Natural killer cell (primary cell): ENCODE measurements around the gene RRN3. TPM values are rescaled to one million over a fixed set of nuclear protein-coding genes. Genes with fewer than 3 reads are reported as not detected.
"Not testable (repeated sequence)": the region's sequence is repeated elsewhere in the genome, so short reads cannot be mapped to it uniquely, and the experiment has no call there.

Source experiments
- ATAC-seq, 3 donors: fragments of 150-1000 bp in 2 of 3; fragments of 200-7000 bp in 1 of 3; cut with Tn5 transposase; 1 replicate in 1 of 3; 2 replicates in 2 of 3; pipeline ENCODE4 v1.10.0; 2021; ENCODE audit warnings: mild to moderate bottlenecking in 2 of 3, moderate library complexity in 2 of 3
- DNase-seq, 2 donors: peaks; one replicate each; pipeline versions ENCODE4 v3.0.0 to v3.0.0-alpha.2; 2013 to 2021; ENCODE audit warnings: mixed read lengths in 1 of 2
- H3K27ac ChIP-seq: one replicate; pipeline ENCODE4 v1.5.1; 2013; ENCODE audit warnings: mild to moderate bottlenecking, low read length
- H3K27me3 ChIP-seq: one replicate; pipeline ENCODE4 v1.6.1; 2013; ENCODE audit warnings: low read length; ENCODE audit not compliant: control insufficient read depth, insufficient read depth
- H3K36me3 ChIP-seq: one replicate; pipeline ENCODE4 v1.6.1; 2013; ENCODE audit warnings: low read length; ENCODE audit not compliant: control insufficient read depth, insufficient read depth
- H3K4me1 ChIP-seq: one replicate; pipeline ENCODE4 v1.6.1; 2013; ENCODE audit warnings: low read length; ENCODE audit not compliant: control insufficient read depth, insufficient read depth
- H3K4me3 ChIP-seq: one replicate; pipeline ENCODE4 v1.5.1; 2013; ENCODE audit warnings: low read length
- H3K9me3 ChIP-seq: one replicate; pipeline ENCODE4 v1.6.1; 2013; ENCODE audit warnings: low read length; ENCODE audit not compliant: control insufficient read depth, insufficient read depth
- H3K27ac Mint-ChIP-seq, 2 donors: one replicate each; pipeline ENCODE4 v1.8.0; 2022; ENCODE audit warnings: mild to moderate bottlenecking in 2 of 2, mixed read lengths in 2 of 2, moderate library complexity in 1 of 2
- H3K27me3 Mint-ChIP-seq, 2 donors: one replicate each; pipeline ENCODE4 v1.8.0; 2022; ENCODE audit warnings: low read depth in 2 of 2, mixed read lengths in 2 of 2
- H3K36me3 Mint-ChIP-seq: one replicate; pipeline ENCODE4 v1.8.0; 2022; ENCODE audit warnings: mixed read lengths
- H3K4me1 Mint-ChIP-seq, 2 donors: one replicate each; pipeline ENCODE4 v1.8.0; 2022; ENCODE audit warnings: mixed read lengths in 2 of 2
- H3K4me3 Mint-ChIP-seq: one replicate; pipeline ENCODE4 v1.8.0; 2022; ENCODE audit warnings: mild to moderate bottlenecking, moderate library complexity, mixed read lengths
- H3K9me3 Mint-ChIP-seq, 2 donors: one replicate each; pipeline ENCODE4 v1.8.0; 2022; ENCODE audit warnings: mixed read lengths in 2 of 2
- WGBS: methylation state at CpG from one replicate; pipeline ENCODE4 v1.1.7; 2013; ENCODE audit warnings: missing lambda C conversion rate; ENCODE audit not compliant: insufficient coverage; 5-methylcytosine and 5-hydroxymethylcytosine counted together
- intact Hi-C: fragments of 100-400 bp; cut with micrococcal nuclease; formaldehyde crosslinking; loops from one replicate; pipeline ENCODE4 v1.14.2; 2022
- total RNA-seq, 4 donors: library from RNA; stranded (reverse); fragments of 120-200 nt in 1 of 4; gene quantifications; one replicate each; pipeline versions ENCODE4 v1.2.3 to v1.2.4, GENCODE V29; 2013 to 2022
- TF ChIP-seq, protein P1 (sequence below): fragments of 200-600 bp; IDR thresholded peaks from one replicate; pipeline ENCODE4 v1.8.0; 2022; ENCODE audit warnings: antibody characterized with exemption

The RRN3 gene
- total RNA-seq, 3 donors from 2014 or later (not counting 1 experiment from before 2014, with no cell fraction given), result 40.8 to 45.3 (median 43.4) TPM

DNA sequence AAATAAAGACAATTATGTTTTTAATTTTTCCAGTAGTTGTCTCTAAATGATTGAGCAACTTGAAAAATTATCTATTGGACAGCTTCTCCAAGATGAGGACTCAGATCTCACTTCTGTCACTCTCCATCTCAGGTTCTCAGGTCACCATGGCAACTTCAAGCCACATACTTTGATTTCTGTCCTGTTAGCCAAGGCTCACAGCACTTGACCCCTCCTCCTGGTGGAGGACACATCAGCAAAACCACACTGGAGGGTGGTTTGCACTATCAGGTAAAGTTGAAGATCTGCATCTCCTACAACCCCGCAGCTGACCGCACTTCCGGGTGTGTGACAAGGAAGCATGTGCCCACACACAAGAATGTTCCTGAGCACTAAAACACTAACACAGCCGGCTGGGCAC, 28.1 kb downstream of the RRN3 start:
- Mint-ChIP-seq H3K27ac (peak overlapping the region; percentile 41 to 59), H3K4me1 (peaks cover 7 to 14% of the 10 kb centered on the region in 2 donors)

DNA sequence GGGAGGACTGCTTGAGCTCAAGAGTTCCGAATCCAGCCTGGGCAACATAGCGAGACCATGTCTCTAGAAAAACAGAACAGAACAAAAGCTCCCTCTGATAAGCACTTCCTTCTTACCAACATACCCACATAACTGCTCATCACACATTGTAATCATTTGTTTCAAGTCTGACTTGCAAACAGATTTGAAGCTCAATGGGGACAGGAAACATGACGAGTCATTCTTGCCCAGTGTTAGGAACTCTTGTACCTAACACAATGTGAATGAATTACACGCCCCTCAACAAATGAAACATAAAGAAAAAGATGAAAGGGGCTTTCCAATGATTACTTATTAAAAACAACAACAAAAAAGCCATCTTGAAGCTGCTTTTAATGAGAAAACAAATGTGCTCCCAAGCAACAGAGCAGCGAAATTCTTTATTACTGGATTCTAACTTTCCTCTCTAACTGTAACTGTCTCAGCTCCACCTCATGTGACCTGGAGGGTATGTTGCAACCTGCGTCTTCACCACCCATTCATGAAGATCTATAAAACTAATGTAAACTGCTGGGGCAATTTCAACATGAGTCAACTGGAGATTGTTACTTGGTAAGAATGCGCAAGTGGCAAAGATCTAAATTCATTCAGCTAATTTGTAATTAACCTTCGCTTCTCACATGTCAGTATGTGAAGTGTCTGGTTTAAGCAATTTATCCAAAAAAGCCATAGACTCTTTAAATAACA, 31.8 kb downstream of the RRN3 start:
- H3K27ac ChIP-seq, DNase-seq, H3K4me1 ChIP-seq, H3K27ac Mint-ChIP-seq, H3K27me3 Mint-ChIP-seq, H3K9me3 ChIP-seq, H3K4me3 Mint-ChIP-seq, H3K9me3 Mint-ChIP-seq, H3K27me3 ChIP-seq, intact Hi-C loops, H3K4me3 ChIP-seq: not testable (repeated sequence)
- peaks cover 26% of the 10 kb centered on the region for H3K36me3 Mint-ChIP-seq
- 81% methylated on average over 5 of the region's 8 CpGs for WGBS
- peaks cover 35% of the 10 kb centered on the region for H3K36me3 ChIP-seq
- H3K4me1 Mint-ChIP-seq, result peaks cover 7 to 14% of the 10 kb centered on the region in 2 donors
- peak in 1 of 3 donors; percentile 25 for ATAC-seq

More for the DNA sequence above, 28.1 kb downstream of the RRN3 start:
- H3K4me3 Mint-ChIP-seq, H3K27me3 ChIP-seq, H3K9me3 ChIP-seq, intact Hi-C loops, H3K27me3 Mint-ChIP-seq, H3K4me1 ChIP-seq, H3K4me3 ChIP-seq, H3K27ac ChIP-seq, H3K9me3 Mint-ChIP-seq: not testable (repeated sequence)
- DNase-seq, result peak in 1 of 2 donors; percentile 21
- H3K36me3 Mint-ChIP-seq, result peaks cover 16% of the 10 kb centered on the region
- 60% methylated on average over 1 of the region's 4 CpGs for WGBS
- peak; percentile 86 to 89 (median 89) for ATAC-seq
- peaks cover 33% of the 10 kb centered on the region for H3K36me3 ChIP-seq

DNA sequence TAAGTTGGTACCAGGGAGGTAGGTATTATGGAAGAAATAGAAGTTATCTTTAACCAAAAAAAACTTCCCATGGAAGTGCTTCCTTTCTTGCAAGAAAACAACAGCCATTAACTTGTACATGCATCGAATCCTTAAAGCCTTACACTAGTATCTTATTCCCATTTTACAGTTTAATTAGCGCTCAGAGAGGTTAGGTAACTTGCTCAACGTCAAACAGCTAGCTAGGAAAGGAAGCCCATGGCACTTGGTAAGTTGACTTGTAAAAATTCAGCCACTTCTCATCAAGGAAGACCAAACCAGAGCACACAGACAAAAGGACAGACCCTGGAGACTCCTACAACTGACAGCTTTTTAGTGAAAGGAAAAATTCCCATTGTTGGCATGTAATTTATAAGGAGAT, 34.7 kb downstream of the RRN3 start:
- intact Hi-C loops, result no loop called here
- 100% methylated on average over 3 of the region's 3 CpGs for WGBS
- H3K36me3 ChIP-seq, result peaks cover 33% of the 10 kb centered on the region
- Mint-ChIP-seq H3K9me3 (no peaks in the 10 kb centered on the region), H3K4me3 (no peak overlapping the region), H3K4me1 (peaks cover 11 to 14% of the 10 kb centered on the region in 2 donors), H3K36me3 (peaks cover 26% of the 10 kb centered on the region), H3K27me3 (no peaks in the 10 kb centered on the region), H3K27ac (no peak overlapping the region)
- no peak overlapping the region for H3K27ac ChIP-seq
- no peak for DNase-seq
- TF ChIP-seq, protein P1, sequence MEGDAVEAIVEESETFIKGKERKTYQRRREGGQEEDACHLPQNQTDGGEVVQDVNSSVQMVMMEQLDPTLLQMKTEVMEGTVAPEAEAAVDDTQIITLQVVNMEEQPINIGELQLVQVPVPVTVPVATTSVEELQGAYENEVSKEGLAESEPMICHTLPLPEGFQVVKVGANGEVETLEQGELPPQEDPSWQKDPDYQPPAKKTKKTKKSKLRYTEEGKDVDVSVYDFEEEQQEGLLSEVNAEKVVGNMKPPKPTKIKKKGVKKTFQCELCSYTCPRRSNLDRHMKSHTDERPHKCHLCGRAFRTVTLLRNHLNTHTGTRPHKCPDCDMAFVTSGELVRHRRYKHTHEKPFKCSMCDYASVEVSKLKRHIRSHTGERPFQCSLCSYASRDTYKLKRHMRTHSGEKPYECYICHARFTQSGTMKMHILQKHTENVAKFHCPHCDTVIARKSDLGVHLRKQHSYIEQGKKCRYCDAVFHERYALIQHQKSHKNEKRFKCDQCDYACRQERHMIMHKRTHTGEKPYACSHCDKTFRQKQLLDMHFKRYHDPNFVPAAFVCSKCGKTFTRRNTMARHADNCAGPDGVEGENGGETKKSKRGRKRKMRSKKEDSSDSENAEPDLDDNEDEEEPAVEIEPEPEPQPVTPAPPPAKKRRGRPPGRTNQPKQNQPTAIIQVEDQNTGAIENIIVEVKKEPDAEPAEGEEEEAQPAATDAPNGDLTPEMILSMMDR, result no peak
- H3K4me3 ChIP-seq, result no peak overlapping the region
- H3K27me3 ChIP-seq, result no peaks in the 10 kb centered on the region
- peaks cover 18% of the 10 kb centered on the region for H3K4me1 ChIP-seq
- no peaks in the 10 kb centered on the region for H3K9me3 ChIP-seq
- no peak for ATAC-seq

DNA sequence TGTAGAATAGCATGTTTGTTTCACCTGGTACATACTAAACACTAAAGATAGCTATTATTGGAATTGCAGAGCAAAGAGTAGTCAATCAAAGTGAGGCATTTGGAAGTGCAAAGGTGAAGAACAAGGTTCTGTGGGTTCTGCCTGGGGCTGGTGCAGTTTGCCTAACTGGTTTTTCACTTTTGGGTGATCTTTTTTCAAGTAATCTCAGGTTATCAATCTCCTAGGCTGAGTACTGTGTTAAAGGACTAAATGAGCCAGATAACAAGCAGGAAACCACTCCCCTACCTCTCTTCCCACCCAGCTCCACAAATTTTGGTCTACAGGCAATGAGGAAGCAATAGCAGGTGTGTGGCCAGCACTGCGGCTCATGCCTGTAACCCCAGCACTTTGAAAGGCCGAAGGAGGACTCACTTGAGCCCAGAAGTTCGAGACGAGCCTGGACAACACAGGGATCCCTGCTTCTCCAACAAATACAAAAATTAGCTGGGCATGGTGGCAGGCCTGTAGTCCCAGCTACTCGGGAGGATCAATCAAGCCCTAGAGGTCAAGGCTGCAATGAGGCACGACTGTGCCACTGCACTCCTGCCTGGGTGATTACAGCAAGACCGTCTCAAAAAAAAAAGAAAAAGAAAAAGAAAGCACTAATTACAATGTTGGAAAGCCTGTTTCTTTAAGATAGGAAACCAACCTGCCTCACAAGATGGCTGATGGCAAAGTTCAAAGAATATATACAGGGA, 36.2 kb downstream of the RRN3 start:
- DNase-seq (no peak), ATAC-seq (no peak)
- H3K4me3 ChIP-seq, result no peak overlapping the region
- Mint-ChIP-seq H3K9me3 (no peaks in the 10 kb centered on the region), H3K4me3 (peak overlapping the region; percentile 74), H3K36me3 (peaks cover 26% of the 10 kb centered on the region), H3K27ac (peak overlapping the region in 1 of 2 donors; percentile 25), H3K27me3 (no peaks in the 10 kb centered on the region), H3K4me1 (peaks cover 16 to 20% of the 10 kb centered on the region in 2 donors)
- H3K27me3 ChIP-seq, result no peaks in the 10 kb centered on the region
- TF ChIP-seq, protein P1, result no peak
- intact Hi-C loops, result no loop called here
- H3K4me1 ChIP-seq, result peaks cover 19% of the 10 kb centered on the region
- 91% methylated on average over 6 of the region's 7 CpGs for WGBS
- no peak overlapping the region for H3K27ac ChIP-seq
- H3K9me3 ChIP-seq, result no peaks in the 10 kb centered on the region
- H3K36me3 ChIP-seq, result peaks cover 28% of the 10 kb centered on the region
